CD4-positive, alpha-beta T cell treated with Interleukin-4 for 4 hours (primary cell): ENCODE results near the gene SVOP.

Source experiments
- DNase-seq: peaks from one replicate; pipeline ENCODE4 v3.0.0-alpha.2; 2020

SVOP gene

GRCh38 chr12:108930155-108930554 lies 90.7 kb downstream of the SVOP start:
- no peak for DNase-seq

- no peak for DNase-seq
Measured at GRCh38 chr12:108928695-108929094, 92.2 kb downstream of the SVOP start.

GRCh38 chr12:108922918-108923317 lies 98.0 kb downstream of the SVOP start:
- no peak for DNase-seq

- DNase-seq: no peak
Measured at GRCh38 chr12:108921946-108922345, 98.9 kb downstream of the SVOP start.

- no peak for DNase-seq
Measured at GRCh38 chr12:108918960-108919642, 101.8 kb downstream of the SVOP start.

GRCh38 chr12:108918206-108918605 lies 102.7 kb downstream of the SVOP start:
- DNase-seq: no peak

- no peak for DNase-seq
Measured at GRCh38 chr12:108916336-108916735, 104.5 kb downstream of the SVOP start.

GRCh38 chr12:108915632-108916133 lies 105.2 kb downstream of the SVOP start:
- DNase-seq: no peak

- DNase-seq: no peak
Measured at GRCh38 chr12:108914121-108914531, 106.7 kb downstream of the SVOP start.

GRCh38 chr12:108912361-108912760 lies 108.5 kb downstream of the SVOP start:
- DNase-seq: no peak

GRCh38 chr12:108911915-108912314 lies 109.0 kb downstream of the SVOP start:
- DNase-seq: no peak

- no peak for DNase-seq
Measured at GRCh38 chr12:108910336-108910735, 110.5 kb downstream of the SVOP start.

- no peak for DNase-seq
Measured at GRCh38 chr12:108907839-108908351, 113.0 kb downstream of the SVOP start.

GRCh38 chr12:108906971-108907370 lies 113.9 kb downstream of the SVOP start:
- DNase-seq: no peak

- no peak for DNase-seq
Measured at GRCh38 chr12:108905725-108906124, 115.1 kb downstream of the SVOP start.

GRCh38 chr12:108899145-108899544 lies 121.7 kb downstream of the SVOP start:
- no peak for DNase-seq

GRCh38 chr12:108896817-108897216 lies 124.1 kb downstream of the SVOP start:
- DNase-seq: no peak

- DNase-seq: no peak
Measured at GRCh38 chr12:108896336-108896735, 124.5 kb downstream of the SVOP start.

GRCh38 chr12:108895220-108895802 lies 125.6 kb downstream of the SVOP start:
- no peak for DNase-seq

- no peak for DNase-seq
Measured at GRCh38 chr12:108890208-108890607, 130.7 kb downstream of the SVOP start.

GRCh38 chr12:108888031-108888430 lies 132.8 kb downstream of the SVOP start:
- DNase-seq: no peak

GRCh38 chr12:108886873-108887629 lies 133.8 kb downstream of the SVOP start:
- DNase-seq: no peak

GRCh38 chr12:108884116-108885012 lies 136.5 kb downstream of the SVOP start:
- peak; percentile 60 for DNase-seq
